HepG2 (cell line): ENCODE measurements around the gene MDH1. TPM values are rescaled to one million over a fixed set of nuclear protein-coding genes. Genes with fewer than 3 reads are reported as not detected.

Experiments used
- DR1 ChIP-seq: sonication (generic); formaldehyde crosslinking; IDR thresholded peaks from 2 replicates; pipeline ENCODE4 v1.8.0; 2021; ENCODE audit warnings: mild to moderate bottlenecking, missing genetic modification reagents, inconsistent platforms
- FOSL1 ChIP-seq: sonication (generic); formaldehyde crosslinking; IDR thresholded peaks from 2 replicates; pipeline ENCODE4 v1.9.0; 2021; ENCODE audit warnings: missing genetic modification reagents, borderline replicate concordance
- FOXA1 ChIP-seq, 2 experiments: fragments of 450-650 bp in 1 of 2; sonication (generic) in 1 of 2; formaldehyde crosslinking in 1 of 2; IDR thresholded peaks; 2 replicates each; pipeline versions ENCODE4 v1.4.0 to v1.6.1; 2016 to 2020; ENCODE audit warnings: missing genetic modification reagents in 1 of 2
- GABPB1 ChIP-seq: IDR thresholded peaks from 2 replicates; pipeline ENCODE4 v1.6.1; 2016; ENCODE audit warnings: mild to moderate bottlenecking, missing genetic modification reagents, moderate library complexity, missing compliant biosample characterization
- HNF4G ChIP-seq, 2 experiments: sonication (generic) in 1 of 2; formaldehyde crosslinking in 1 of 2; IDR thresholded peaks; 2 replicates each; pipeline versions ENCODE4 v1.4.0 to v1.6.1; 2011 to 2020; ENCODE audit warnings: borderline replicate concordance in 2 of 2, low read depth in 2 of 2, mild to moderate bottlenecking in 2 of 2, low read length in 1 of 2, missing genetic modification reagents in 1 of 2, moderate library complexity in 1 of 2
- KDM5A ChIP-seq: fragments of 200-600 bp; sonication (generic); IDR thresholded peaks from 2 replicates; pipeline ENCODE4 v1.7.0; 2018; ENCODE audit warnings: antibody characterized with exemption, mild to moderate bottlenecking, low read length, borderline replicate concordance
- KDM6A ChIP-seq: IDR thresholded peaks from 2 replicates; pipeline ENCODE4 v1.6.1; 2016; ENCODE audit warnings: low read depth
- MTA1 ChIP-seq: sonication (generic); formaldehyde crosslinking; IDR thresholded peaks from 2 replicates; pipeline ENCODE4 v1.4.0; 2020; ENCODE audit warnings: missing genetic modification reagents, mild to moderate bottlenecking, borderline replicate concordance
- NCOR1 ChIP-seq: fragments of 200-600 bp; sonication (generic); IDR thresholded peaks from 2 replicates; pipeline ENCODE4 v1.7.0; 2017; ENCODE audit warnings: antibody characterized with exemption, low read length, borderline replicate concordance
- PHF21A ChIP-seq: sonication (generic); formaldehyde crosslinking; IDR thresholded peaks from 2 replicates; pipeline ENCODE4 v1.5.0; 2020; ENCODE audit warnings: mild to moderate bottlenecking, missing genetic modification reagents
- SALL1 ChIP-seq: sonication (generic); formaldehyde crosslinking; IDR thresholded peaks from 2 replicates; pipeline ENCODE4 v1.8.0; 2022; ENCODE audit warnings: mild to moderate bottlenecking, missing genetic modification reagents
- TAF1 ChIP-seq: sonication (generic); formaldehyde crosslinking; IDR thresholded peaks from 2 replicates; pipeline ENCODE4 v1.4.0; 2020; ENCODE audit warnings: missing genetic modification reagents
- ZFP36L1 ChIP-seq: sonication (generic); formaldehyde crosslinking; IDR thresholded peaks from 2 replicates; pipeline ENCODE4 v1.8.0; 2022; ENCODE audit warnings: mild to moderate bottlenecking, missing genetic modification reagents, moderate library complexity
- ZFYVE20 ChIP-seq: sonication (generic); formaldehyde crosslinking; IDR thresholded peaks from 2 replicates; pipeline ENCODE4 v1.8.0; 2023; ENCODE audit warnings: low read depth, mild to moderate bottlenecking, moderate library complexity, missing genetic modification reagents, borderline replicate concordance
- ZNF317 ChIP-seq: sonication (generic); formaldehyde crosslinking; IDR thresholded peaks from 2 replicates; pipeline ENCODE4 v1.5.0; 2020; ENCODE audit warnings: mild to moderate bottlenecking, missing genetic modification reagents
- ZNF7 ChIP-seq: IDR thresholded peaks from 2 replicates; pipeline ENCODE4 v1.6.1; 2016; ENCODE audit warnings: missing biosample characterization, missing genetic modification reagents
- polyA plus RNA-seq, 8 experiments: library from polyadenylated mRNA; depleted of rRNA in 3 of 8; stranded (reverse) in 7 of 8; unstranded in 1 of 8; fragments of >200 nt; fragmentation: Illumina TruSeq in 4 of 8; extraction: Trizol in 4 of 8; gene quantifications; 2 replicates each; pipeline versions ENCODE4 v1.2.1 to v1.2.3, GENCODE V29; 2011 to 2016; ENCODE audit warnings: low read depth in 4 of 8, missing spikeins in 1 of 8, mixed read lengths in 1 of 8; ENCODE audit not compliant: insufficient read depth in 1 of 8
- total RNA-seq, 5 experiments: library from RNA; depleted of rRNA; stranded (reverse); fragments of >200 nt; fragmentation: Illumina TruSeq; extraction: Trizol; gene quantifications; 2 replicates each; pipeline ENCODE4 v1.2.3, GENCODE V29; 2016; ENCODE audit warnings: low read depth in 1 of 5
- TF ChIP-seq, protein P1 (sequence below): sonication (generic); formaldehyde crosslinking; IDR thresholded peaks from 2 replicates; pipeline ENCODE4 v1.8.0; 2022; ENCODE audit warnings: mild to moderate bottlenecking, missing genetic modification reagents, moderate library complexity
- TF ChIP-seq, protein P2 (sequence below): sonication (generic); formaldehyde crosslinking; IDR thresholded peaks from 2 replicates; pipeline ENCODE4 v1.8.0; 2022; ENCODE audit warnings: low read depth, missing genetic modification reagents

Gene MDH1
- total and polyA plus RNA-seq, 2 of the 13 experiments (the other 11 are each of a cell fraction or from before 2014, with no cell fraction given): 293 to 415 TPM

DNA sequence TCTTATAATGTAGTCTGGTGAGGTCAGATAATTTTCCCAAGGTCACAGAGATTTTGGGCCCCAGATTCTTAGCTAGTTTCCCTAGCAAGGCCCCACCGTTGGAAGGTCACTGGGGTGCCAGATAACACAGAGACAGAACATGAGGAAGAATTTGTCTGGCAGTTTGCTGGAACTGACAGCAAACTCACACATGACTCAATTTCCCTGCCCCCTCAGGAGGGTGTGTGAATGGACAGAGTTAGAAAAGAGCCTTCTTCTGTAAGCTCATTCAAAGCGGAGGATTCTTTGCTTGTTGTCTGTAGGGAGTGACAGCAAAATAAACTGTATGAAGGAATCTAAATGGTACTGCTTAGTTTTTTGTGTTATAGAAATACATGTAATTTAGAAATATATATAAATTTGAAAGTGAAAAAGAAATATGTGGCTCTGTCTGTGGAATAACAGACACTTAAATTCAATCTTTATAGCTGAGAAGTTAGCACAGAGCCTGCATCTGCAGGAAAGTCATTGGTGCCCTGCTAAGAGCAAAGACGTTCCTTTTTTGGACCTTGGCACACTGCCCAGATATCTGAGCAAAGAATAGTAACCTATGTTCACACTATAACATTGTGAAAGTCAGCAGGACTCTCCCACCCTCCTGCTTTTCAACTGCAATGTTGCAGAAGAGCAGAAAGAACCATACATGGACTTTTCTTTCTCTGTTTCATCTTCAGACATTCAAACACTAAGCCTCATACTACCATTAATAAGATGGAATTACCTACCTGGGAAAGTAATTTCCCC lies 2.1 kb downstream of the MDH1 start (continued):
- TF ChIP-seq NCOR1: no peak
- TF ChIP-seq MTA1 (CRISPR knock-in tag): no peak
- TF ChIP-seq PHF21A: no peak
- TF ChIP-seq ZNF7: no peak
- TF ChIP-seq ZNF317 (CRISPR knock-in tag): peak; percentile 76; the same call in 1 of the 2 replicates
- peak; percentile 58; the same call in 1 of the 2 replicates for TF ChIP-seq KDM5A
- TF ChIP-seq FOXA1 (IDR thresholded peaks at IDR 0.05): no peak
- TF ChIP-seq FOXA1 (CRISPR knock-in tag; IDR thresholded peaks at IDR 0.05): 0 out of 2 replicates have a peak, but pooled peaks have one; percentile 22
- no peak for TF ChIP-seq ZFP36L1 (CRISPR knock-in tag)
- no peak for TF ChIP-seq FOSL1 (CRISPR knock-in tag)
- no peak for TF ChIP-seq ZFYVE20 (CRISPR knock-in tag)
- TF ChIP-seq GABPB1: no peak
- no peak for TF ChIP-seq KDM6A (CRISPR knock-in tag)
- TF ChIP-seq DR1: no peak
- TF ChIP-seq TAF1 (CRISPR knock-in tag): no peak
- peak; percentile 45; the same call in 1 of the 2 replicates for TF ChIP-seq HNF4G (IDR thresholded peaks at IDR 0.05; ENCODE audit: borderline replicate concordance, low read depth, low read length)
- no peak for TF ChIP-seq HNF4G (CRISPR knock-in tag; IDR thresholded peaks at IDR 0.05; ENCODE audit: borderline replicate concordance, low read depth)
- peak; percentile 30; the same call in 1 of the 2 replicates for TF ChIP-seq SALL1 (CRISPR knock-in tag)
- TF ChIP-seq, protein P1, sequence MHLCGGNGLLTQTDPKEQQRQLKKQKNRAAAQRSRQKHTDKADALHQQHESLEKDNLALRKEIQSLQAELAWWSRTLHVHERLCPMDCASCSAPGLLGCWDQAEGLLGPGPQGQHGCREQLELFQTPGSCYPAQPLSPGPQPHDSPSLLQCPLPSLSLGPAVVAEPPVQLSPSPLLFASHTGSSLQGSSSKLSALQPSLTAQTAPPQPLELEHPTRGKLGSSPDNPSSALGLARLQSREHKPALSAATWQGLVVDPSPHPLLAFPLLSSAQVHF (CRISPR knock-in tag): no peak
- TF ChIP-seq, protein P2, sequence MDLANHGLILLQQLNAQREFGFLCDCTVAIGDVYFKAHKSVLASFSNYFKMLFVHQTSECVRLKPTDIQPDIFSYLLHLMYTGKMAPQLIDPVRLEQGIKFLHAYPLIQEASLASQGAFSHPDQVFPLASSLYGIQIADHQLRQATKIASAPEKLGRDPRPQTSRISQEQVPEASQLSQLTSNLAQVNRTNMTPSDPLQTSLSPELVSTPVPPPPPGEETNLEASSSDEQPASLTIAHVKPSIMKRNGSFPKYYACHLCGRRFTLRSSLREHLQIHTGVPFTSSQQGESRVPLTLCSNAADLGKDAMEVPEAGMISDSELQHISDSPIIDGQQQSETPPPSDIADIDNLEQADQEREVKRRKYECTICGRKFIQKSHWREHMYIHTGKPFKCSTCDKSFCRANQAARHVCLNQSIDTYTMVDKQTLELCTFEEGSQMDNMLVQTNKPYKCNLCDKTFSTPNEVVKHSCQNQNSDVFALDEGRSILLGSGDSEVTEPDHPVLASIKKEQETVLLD: no peak
